Mucosa of descending colon (tissue), 3 donors: ENCODE measurements around the gene RFNG. TPM values are rescaled to one million over a fixed set of nuclear protein-coding genes. Genes with fewer than 3 reads are reported as not detected.

Experiments used
- ATAC-seq: fragments of 200-7000 bp; cut with Tn5 transposase; one replicate; pipeline ENCODE4 v1.9.1; 2020; ENCODE audit warnings: mild to moderate bottlenecking, moderate library complexity
- DNase-seq, 3 donors: peaks; one replicate each; pipeline ENCODE4 v3.0.0-alpha.2; 2020
- H3K36me3 ChIP-seq: fragments of 200-600 bp; one replicate; pipeline ENCODE4 v1.8.0; 2021; ENCODE audit warnings: low read depth, mild to moderate bottlenecking
- H3K4me1 ChIP-seq: fragments of 200-600 bp; one replicate; pipeline ENCODE4 v1.8.0; 2021; ENCODE audit warnings: low read depth, mild to moderate bottlenecking
- H3K4me3 ChIP-seq: fragments of 200-600 bp; one replicate; pipeline ENCODE4 v1.8.0; 2021; ENCODE audit warnings: mild to moderate bottlenecking
- H3K9me3 ChIP-seq: fragments of 200-600 bp; one replicate; pipeline ENCODE4 v1.8.0; 2021; ENCODE audit warnings: mild to moderate bottlenecking
- CTCF ChIP-seq: fragments of 200-600 bp; IDR thresholded peaks from one replicate; pipeline ENCODE4 v1.8.0; 2022; ENCODE audit warnings: antibody characterized with exemption, mild to moderate bottlenecking
- intact Hi-C, 2 donors: fragments of 100-400 bp; cut with DNase I in 1 of 2; cut with micrococcal nuclease in 1 of 2; formaldehyde crosslinking; loops; one replicate each; pipeline versions ENCODE4 v1.11.0 to v1.11.1; 2022; cut with DNase I, micrococcal nuclease
- total RNA-seq, 3 donors: library from RNA; stranded (reverse); fragmentation: NEBNext Ultra II Directional in 2 of 3; extraction: Animal tissue kit (Norgen Biotek cat#: 25700) in 2 of 3; gene quantifications; one replicate each; pipeline versions ENCODE4 v1.2.1 to v1.2.4, GENCODE V29; 2021 to 2023
- donor health status: DM: no; HTN: no; CAD: no; lungs with moderate emphysema.
- donor health status: DM: no; HTN: no; CAD: no.
- donor health status: DM: no; HTN: yes; CAD: no.

The RFNG gene
- total RNA-seq, 3 donors from 2014 or later: 30.7 to 37.9 (median 30.9) TPM

DNA sequence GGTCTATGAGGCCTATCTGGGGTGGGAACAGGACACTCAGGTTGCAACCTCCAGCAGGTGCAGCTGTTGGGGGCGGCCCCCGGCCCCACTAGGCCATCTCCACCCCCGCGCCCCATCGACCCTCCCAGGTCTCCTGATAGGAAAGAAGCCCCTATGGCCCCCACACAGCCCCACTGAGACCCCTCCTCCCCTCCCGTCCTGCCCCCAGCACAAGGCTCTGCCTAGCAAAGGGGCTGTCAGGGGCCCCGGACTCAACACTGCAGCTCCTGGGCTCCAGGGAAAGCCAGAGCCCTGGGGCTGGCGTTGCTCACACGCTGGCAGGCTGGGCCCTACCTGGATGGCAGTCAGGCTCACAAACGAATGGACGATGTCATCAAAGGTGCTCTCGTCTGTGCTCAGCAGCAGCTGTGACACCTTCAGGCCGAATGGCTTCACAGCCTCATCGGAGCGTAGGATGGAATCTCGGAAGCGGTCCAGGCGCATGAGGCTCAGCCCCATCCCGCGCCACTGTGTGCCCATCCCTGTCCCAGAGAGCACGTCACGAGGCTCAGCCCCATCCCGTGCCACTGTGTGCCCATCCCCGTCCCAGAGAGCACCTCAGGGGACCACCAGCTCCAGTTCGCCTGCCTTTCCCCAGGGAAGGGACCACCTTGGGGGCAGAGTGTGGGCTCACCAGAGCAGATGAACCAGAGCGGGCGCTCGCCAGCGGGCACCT, 39.1 kb upstream of the RFNG start:
- Histone ChIP-seq H3K4me3 (no peak overlapping the region), H3K36me3 (peaks cover 27% of the 10 kb centered on the region), H3K9me3 (no peaks in the 10 kb centered on the region), H3K4me1 (no peaks in the 10 kb centered on the region)
- ATAC-seq (no peak), DNase-seq (no peak)
- TF ChIP-seq CTCF: no peak
- intact Hi-C loops: no loop called here

DNA sequence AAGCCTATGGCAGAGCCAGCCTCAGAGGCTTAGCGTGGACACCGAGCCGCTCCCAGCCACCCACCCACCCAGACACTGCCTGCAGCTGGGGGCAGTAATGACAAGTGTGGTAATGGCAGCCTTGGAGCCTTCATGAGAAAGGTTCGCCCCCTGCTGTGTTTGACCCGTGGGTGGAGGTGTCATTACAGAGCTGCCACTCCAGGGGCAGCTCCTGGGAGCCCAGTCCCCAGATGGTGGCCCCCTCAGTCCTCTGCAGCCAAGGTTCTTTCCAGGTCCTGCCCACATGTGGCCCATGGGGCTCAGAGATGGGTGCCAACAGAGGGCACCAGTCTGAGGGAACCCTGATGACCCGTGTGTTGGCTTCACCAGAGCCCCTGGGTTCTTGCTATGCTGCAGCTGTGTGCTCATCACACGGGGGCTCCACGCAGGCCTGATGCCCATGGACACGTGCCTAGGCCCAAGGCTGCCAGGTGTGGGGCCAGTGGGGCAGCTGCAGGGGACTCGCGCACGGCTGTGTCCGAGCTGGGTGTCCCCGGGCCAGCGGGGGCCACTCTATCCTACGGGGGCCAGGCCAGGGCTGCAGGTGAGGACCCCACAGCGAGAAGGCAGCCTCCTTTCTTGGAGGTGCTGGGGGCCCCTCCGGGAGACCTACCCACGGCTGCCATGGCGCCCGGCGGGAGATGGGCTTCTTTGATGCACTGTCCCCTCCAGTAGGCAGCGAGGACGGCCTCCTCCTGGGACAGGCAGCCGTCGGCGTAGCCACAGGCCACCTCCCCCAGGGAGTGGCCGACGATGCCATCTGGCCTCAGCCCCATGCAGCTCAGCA, 38.3 kb upstream of the RFNG start:
- Histone ChIP-seq H3K4me3 (no peak overlapping the region), H3K36me3 (peaks cover 30% of the 10 kb centered on the region), H3K4me1 (no peaks in the 10 kb centered on the region), H3K9me3 (no peaks in the 10 kb centered on the region)
- no peak for ATAC-seq
- intact Hi-C loops: no loop called here
- no peak for TF ChIP-seq CTCF
- no peak for DNase-seq

- DNase-seq: peak in 1 of 3 donors; percentile 49
- Histone ChIP-seq H3K4me1 (no peaks in the 10 kb centered on the region), H3K9me3 (no peaks in the 10 kb centered on the region), H3K36me3 (peaks cover 30% of the 10 kb centered on the region), H3K4me3 (no peak overlapping the region)
- intact Hi-C loops: no loop called here
- no peak for ATAC-seq
- no peak for TF ChIP-seq CTCF
Observed at GRCh38 chr17:82088838-82089722, 37.5 kb upstream of the RFNG start.

DNA sequence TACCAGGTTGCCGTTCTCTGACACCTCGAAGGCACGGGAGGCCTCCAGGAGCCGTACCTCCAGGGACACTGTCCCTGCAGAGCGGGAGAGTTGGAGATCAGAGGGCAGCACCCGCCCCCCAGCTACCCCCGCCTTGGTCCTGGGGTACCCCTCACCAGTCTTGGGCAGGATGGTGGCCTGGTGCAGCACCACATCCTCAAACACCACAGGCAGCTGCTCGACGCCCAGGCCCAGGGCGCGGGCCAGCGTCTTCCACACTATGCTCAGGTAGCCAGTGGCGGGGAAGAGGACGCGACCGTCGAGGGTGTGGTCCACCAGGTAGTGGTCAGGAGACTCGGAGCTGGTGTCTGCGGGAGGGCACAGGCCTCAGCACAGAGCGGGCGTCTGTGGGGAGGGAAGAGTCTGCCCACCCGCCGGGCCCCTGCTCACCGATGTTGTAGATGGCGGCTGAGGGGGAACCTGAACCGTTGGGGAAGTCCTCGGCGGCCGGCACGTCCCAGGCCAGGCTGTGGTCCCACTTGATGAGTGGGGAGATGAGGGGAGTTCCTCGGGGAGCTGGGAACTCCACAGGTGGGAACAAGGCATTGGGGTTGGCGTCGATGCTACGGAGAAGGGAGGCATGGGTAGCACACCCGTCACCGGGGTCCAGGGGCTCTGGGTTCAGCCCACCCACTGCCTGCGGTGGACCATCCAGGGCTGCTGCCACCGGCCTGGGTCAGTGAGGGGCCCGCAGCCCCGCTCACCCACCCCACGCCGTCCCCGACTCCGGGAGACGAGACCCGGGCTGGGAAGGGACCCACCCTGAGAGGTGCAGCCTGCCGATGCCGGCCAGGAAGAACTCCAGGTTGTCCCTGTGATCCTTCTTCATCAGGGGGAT, 36.6 kb upstream of the RFNG start:
- Histone ChIP-seq H3K36me3 (peaks cover 29% of the 10 kb centered on the region), H3K9me3 (no peaks in the 10 kb centered on the region), H3K4me1 (no peaks in the 10 kb centered on the region), H3K4me3 (no peak overlapping the region)
- no peak for TF ChIP-seq CTCF
- no peak for ATAC-seq
- peak in 1 of 3 donors; percentile 51 for DNase-seq
- intact Hi-C loops: no loop called here
